AML-193 (cell line): ENCODE data around the gene EGFL6.
A peak's percentile ranks its signal among the peaks of the same experiment; 100 is the strongest.
"Not testable (repeated sequence)": the region's sequence is repeated elsewhere in the genome, so short reads cannot be mapped to it uniquely, and the experiment has no call there.

Experiments
- DNase-seq, 2 experiments: peaks; one replicate each; lab custom pipeline; 2025; lab: John Stamatoyannopoulos, UW

EGFL6 gene

GRCh38 chrX:13597874-13598273 is 28.5 kb downstream of the EGFL6 start:
- DNase-seq, result no peak

DNA sequence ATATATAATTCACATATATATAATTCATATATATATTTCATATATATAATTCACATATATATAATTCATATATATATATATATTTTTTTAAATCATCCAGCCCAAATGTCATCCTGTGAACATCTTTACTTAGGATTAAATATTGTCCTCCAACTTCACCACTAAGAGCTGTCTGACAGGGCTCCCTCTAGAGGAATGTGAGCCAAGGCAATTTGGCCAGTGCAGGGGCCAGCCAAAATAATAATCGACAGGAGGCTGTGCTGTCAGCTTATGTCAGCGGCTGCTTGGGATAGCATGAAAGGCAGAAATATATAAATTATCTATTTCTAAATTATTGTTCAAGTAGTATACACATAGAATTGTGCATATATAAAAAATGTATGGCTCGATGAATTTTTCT is 29.5 kb downstream of the EGFL6 start:
- peak; percentile 0 to 6 for DNase-seq

GRCh38 chrX:13599491-13599890 is 30.1 kb downstream of the EGFL6 start:
- DNase-seq, result no peak

DNA sequence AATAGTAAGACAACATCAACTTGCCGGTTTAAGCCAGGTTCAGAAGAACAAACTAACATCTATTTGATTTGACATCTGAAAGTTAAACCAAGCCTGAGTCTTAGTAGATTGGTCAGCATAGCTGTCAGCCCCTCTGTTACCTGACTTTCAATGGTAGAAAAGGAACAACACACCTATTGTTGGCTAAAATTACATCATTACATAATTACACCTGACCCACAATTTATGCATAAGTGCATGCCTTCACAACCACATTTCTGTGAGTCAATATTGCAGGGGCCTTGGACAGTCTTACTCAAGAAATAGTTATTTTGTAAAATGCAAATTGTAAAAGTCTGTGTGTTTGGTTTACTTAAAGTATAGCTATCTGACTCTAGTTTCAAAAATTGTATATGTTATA is 36.2 kb downstream of the EGFL6 start:
- no peak for DNase-seq

DNA sequence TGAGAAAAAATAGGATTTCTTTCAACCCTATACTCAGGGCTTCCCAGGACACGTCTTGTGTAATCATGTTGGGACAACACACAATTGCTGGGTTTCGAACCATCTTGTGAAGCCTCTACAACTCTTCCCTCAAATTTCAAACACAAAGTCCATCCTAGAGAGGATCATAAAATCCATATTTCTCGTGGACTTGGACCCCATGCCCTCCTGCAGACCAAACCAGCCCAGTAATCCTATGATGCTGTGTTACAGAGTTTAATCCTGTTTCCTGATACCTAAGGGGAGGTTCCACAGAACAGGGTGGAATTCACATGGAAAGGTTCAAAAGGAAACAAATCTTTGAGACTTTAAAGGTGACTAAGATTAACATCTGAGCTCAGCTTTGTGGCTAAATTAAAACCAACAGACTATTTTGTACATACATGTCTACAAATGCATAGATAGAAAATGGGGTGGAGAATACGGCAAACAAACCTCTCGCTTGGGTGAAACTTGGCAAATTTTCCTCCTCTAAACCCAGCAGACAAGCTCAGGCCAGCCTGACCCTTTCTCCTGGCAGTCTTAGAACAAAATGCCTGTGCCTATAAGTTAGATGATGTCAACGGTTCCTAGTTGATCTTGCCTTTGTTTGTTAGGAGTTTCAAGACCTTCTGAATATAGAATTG is 38.1 kb downstream of the EGFL6 start:
- DNase-seq, result no peak

DNA sequence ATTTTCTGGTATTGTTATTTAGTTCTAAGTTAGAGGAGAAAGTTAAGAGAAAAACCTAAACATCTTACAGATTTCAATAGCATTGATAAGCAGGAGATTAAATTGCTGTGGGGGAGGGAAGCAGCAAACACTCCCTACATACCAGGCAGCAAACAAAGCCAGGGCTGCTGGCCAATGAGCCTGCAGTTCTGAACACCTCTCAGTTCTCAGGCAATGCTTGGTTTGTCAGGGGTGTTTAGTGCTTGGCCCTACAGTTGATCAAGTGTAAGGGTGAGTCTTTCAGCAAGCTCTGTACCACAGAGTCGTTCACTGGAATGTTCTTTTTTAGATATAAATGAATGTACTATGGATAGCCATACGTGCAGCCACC is 38.6 kb downstream of the EGFL6 start:
- no peak for DNase-seq

GRCh38 chrX:13614154-13614553 is 44.8 kb downstream of the EGFL6 start:
- DNase-seq, result no peak

DNA sequence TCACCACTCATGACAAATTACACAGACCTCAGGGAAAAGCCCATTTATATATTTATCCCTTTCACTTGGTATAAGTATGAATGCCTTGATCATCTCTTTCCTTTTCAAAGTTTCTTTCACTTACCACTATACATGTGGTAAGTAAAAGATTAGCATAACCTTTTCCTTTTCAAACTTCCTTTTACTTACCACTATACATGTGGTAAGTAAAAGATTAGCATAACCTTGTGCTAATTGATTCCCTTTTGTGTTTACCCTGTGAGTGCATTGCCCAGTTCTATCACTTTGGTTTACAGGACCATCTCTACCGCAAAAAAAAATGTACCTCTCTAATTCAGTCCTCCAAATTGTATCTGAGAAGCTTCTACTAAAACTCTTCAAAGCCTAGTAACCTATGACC is 50.8 kb downstream of the EGFL6 start:
- no peak for DNase-seq

- DNase-seq, result no peak
Observed at GRCh38 chrX:13622401-13622964, 53.1 kb downstream of the EGFL6 start.

DNA sequence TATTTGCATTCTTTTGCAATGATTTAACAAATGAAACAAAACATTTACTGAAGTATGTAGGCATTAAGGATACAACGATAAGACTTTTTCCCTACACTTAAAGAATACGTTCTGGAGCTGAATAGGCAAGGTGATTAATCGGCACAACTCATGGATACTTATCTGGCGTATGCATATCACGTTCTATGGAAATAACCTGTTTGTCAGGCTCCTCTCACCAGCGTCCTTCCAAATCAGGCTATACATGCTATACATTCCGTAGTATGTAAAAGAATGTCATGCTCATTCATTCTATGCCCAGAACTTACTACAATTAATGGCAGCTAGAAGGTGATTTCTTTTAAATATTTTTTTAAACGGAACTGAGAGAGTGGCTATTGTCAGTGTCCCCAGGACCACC is 57.9 kb downstream of the EGFL6 start:
- no peak for DNase-seq

DNA sequence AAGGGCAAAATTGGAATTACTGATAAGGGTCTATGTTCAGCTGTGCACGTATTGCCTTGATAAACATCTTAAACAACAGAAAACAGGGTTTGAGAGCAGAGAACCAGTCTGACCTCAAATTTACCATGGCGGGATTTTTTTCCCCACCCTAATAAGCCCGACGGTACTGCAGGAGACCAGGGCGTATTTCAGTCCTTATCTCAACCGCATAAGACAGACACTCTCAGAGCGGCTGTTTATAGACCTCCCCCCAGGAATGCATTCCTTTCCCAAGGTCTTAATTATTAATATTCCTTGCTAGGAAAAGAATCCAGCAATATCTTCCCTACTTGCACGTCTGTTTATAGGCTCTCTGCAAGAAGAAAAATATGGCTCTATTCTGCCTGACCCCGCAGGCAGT is 67.8 kb downstream of the EGFL6 start:
- DNase-seq, result not testable (repeated sequence)

- DNase-seq, result no peak
Observed at GRCh38 chrX:13638021-13638420, 68.6 kb downstream of the EGFL6 start.

DNA sequence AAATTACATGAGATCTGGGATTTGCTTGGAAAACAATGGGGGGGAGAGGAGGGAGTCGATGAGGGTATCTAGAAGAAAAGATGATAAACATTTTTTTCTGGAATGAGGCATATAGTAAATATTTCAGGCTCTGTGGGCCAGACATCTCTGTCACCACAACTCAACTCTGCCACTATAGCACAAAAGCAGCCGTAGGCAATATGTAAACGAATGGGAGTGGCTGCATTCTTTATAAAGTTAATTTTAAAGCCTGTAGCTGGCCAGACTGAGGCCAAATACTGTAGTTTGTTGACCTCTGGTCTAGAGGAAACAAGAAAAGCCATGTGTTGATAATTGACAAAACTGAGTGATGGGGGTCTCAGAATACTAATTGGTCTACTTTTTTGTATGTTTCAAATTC is 69.4 kb downstream of the EGFL6 start:
- DNase-seq, result no peak

DNA sequence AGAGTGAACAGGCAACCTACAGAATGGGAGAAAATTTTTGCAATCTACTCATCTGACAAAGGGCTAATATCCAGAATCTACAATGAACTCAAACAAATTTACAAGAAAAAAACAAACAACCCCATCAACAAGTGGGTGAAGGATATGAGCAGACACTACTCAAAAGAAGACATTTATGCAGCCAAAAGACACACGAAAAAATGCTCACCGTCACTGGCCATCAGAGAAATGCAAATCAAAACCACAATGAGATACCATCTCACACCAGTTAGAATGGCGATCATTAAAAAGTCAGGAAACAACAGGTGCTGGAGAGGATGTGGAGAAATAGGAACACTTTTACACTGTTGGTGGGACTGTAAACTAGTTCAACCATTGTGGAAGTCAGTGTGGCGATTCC is 72.3 kb downstream of the EGFL6 start:
- DNase-seq, result not testable (repeated sequence)

- DNase-seq, result no peak
Observed at GRCh38 chrX:13645464-13646153, 76.2 kb downstream of the EGFL6 start.

- peak; percentile 20 to 21 for DNase-seq
Observed at GRCh38 chrX:13646154-13646549, 76.8 kb downstream of the EGFL6 start.

- DNase-seq, result peak; percentile 31 to 45
Observed at GRCh38 chrX:13647709-13648212, 78.4 kb downstream of the EGFL6 start.

DNA sequence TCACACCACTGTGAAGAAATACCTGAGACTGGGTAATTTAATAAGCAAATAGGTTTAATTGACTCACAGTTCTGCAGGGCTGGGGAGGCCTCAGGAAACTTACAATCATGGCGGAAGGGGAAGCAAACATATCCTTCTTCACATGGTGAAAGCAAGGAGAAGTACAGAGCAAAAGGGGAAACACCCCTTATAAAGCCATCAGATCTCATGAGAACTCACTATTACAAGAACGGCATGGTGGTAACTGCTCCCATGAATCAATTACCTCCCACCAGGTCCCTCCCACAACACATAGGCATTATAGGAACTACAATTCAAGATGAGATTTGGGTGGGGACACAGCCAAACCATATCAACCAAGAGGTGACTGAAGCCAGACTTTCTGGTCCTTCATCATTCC is 78.9 kb downstream of the EGFL6 start:
- DNase-seq, result not testable (repeated sequence)

GRCh38 chrX:13649838-13650237 is 80.4 kb downstream of the EGFL6 start:
- no peak for DNase-seq

- no peak for DNase-seq
Observed at GRCh38 chrX:13650318-13650717, 80.9 kb downstream of the EGFL6 start.

DNA sequence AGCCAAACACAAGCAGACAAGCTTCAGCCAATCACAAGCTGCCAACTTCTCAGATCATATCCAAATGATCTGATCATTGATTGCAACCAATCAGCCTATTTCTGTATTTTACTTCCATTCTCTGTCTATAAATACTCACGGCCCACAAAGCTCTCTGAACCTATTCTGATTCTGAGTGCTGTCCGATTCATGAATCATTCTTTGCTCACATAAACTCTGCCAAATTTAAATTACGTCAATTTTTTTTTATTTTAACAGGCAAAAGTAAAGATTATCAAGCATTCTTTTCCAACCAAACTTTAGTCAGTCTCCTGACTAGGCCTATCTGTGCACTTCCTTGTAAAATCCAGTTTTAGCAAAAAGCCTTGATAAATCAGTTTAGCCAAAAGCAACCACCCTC is 81.7 kb downstream of the EGFL6 start:
- DNase-seq, result no peak

GRCh38 chrX:13652287-13652793 is 82.9 kb downstream of the EGFL6 start:
- DNase-seq, result no peak
